Nephron (organoid): Measurements from ENCODE around the gene PKHD1.

Experiments
- H3K27ac Mint-ChIP-seq, 3 experiments: 2 replicates each; pipeline ENCODE4 v1.8.0; 2020; ENCODE audit warnings: mixed read lengths in 3 of 3, mild to moderate bottlenecking in 2 of 3, moderate library complexity in 1 of 3
- H3K27me3 Mint-ChIP-seq: 2 replicates; pipeline ENCODE4 v1.8.0; 2021; ENCODE audit warnings: low read depth, mild to moderate bottlenecking, moderate library complexity, mixed read lengths
- H3K36me3 Mint-ChIP-seq: 2 replicates; pipeline ENCODE4 v1.8.0; 2020; ENCODE audit warnings: low read depth, mixed read lengths
- H3K4me1 Mint-ChIP-seq: 2 replicates; pipeline ENCODE4 v1.8.0; 2020; ENCODE audit warnings: mixed read lengths
- H3K4me3 Mint-ChIP-seq, 3 experiments: 2 replicates each; pipeline ENCODE4 v1.8.0; 2020; ENCODE audit warnings: mild to moderate bottlenecking in 3 of 3, mixed read lengths in 3 of 3, moderate library complexity in 2 of 3
- H3K9me3 Mint-ChIP-seq: 2 replicates; pipeline ENCODE4 v1.8.0; 2020; ENCODE audit warnings: mixed read lengths
- TF ChIP-seq, protein P1 (sequence below), 3 experiments: fragments of 200-600 bp; sonication (generic); IDR thresholded peaks; one replicate each; pipeline ENCODE4 v1.5.0; 2021; ENCODE audit warnings: antibody characterized with exemption in 3 of 3; ENCODE audit not compliant: unreplicated experiment in 3 of 3

Gene PKHD1

DNA sequence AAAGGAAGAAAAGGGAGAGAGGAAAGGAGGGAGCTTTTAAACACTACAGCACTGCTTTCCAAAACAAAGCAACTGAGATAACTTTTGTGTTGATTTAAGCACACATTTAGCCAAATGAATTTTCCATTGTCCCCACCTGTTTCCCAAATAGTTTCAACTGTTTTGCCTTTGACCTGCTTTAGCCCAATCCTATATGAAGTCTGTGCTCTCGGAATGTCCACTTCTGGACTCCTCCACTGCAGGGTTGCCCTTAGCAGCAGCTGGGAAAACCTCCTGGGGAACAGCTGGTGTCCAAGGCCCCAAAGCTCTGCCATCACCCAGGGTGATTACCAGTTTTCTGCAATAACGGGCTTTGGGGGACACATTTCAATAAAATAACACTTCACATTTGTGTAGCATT is 44.9 kb upstream of the PKHD1 start:
- Mint-ChIP-seq H3K4me1 (peaks cover 56% of the 10 kb centered on the region), H3K36me3 (no peaks in the 10 kb centered on the region), H3K27ac (peak overlapping the region; percentile 29 to 88 (median 79)), H3K9me3 (no peaks in the 10 kb centered on the region), H3K27me3 (peaks cover 4% of the 10 kb centered on the region), H3K4me3 (peak overlapping the region in 2 of 3 experiments; percentile 30 to 78)
- TF ChIP-seq, protein P1, sequence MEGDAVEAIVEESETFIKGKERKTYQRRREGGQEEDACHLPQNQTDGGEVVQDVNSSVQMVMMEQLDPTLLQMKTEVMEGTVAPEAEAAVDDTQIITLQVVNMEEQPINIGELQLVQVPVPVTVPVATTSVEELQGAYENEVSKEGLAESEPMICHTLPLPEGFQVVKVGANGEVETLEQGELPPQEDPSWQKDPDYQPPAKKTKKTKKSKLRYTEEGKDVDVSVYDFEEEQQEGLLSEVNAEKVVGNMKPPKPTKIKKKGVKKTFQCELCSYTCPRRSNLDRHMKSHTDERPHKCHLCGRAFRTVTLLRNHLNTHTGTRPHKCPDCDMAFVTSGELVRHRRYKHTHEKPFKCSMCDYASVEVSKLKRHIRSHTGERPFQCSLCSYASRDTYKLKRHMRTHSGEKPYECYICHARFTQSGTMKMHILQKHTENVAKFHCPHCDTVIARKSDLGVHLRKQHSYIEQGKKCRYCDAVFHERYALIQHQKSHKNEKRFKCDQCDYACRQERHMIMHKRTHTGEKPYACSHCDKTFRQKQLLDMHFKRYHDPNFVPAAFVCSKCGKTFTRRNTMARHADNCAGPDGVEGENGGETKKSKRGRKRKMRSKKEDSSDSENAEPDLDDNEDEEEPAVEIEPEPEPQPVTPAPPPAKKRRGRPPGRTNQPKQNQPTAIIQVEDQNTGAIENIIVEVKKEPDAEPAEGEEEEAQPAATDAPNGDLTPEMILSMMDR (IDR thresholded peaks at IDR 0.05; ENCODE audit: unreplicated experiment in 3 of 3): no peak

DNA sequence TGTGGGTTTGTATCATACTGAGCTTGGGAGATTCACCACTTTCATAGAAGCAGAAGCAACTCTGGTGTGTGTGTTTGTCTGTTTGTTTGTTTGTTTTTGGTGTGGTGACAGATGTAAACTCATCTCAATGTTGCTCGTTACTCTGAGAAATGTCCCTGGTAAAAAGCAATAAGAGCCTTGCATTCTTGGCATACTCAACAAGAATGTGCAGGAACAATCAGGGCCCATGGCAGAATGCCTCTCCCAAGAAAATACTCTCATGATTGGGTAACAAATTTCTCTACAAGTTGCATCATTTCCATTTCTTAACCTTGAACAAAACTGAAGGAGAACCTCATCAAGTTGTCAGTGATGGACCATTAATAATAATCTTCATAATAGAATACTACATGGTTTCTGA is 43.0 kb upstream of the PKHD1 start:
- Mint-ChIP-seq H3K4me3 (peak overlapping the region in 1 of 3 experiments; percentile 18), H3K27ac (peak overlapping the region; percentile 2 to 65 (median 48))

DNA sequence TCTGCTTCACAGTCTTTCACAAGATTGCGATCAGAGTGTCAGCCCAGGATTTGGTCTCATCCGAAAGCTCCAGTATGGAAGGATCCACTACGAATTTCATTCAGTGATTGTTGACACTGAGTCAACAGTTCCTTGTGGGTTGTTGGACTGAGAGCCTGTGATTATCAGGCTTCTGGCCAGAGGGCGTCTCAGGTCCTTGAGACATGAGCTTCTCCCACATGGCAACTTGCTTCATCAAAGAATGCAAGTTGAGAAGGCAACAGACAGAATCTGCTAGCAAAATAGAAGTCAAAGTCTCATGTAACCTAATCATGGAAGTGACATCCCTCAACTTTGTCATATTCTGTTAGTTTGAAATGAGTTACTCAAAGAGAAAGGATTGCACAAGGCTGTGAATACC is 40.5 kb upstream of the PKHD1 start:
- Mint-ChIP-seq H3K9me3 (no peaks in the 10 kb centered on the region), H3K27ac (peak overlapping the region in 1 of 3 experiments; percentile 3), H3K4me3 (no peak overlapping the region), H3K36me3 (no peaks in the 10 kb centered on the region), H3K27me3 (peaks cover 4% of the 10 kb centered on the region), H3K4me1 (peaks cover 62% of the 10 kb centered on the region)
- TF ChIP-seq, protein P1 (IDR thresholded peaks at IDR 0.05; ENCODE audit: unreplicated experiment in 3 of 3): no peak

More for the DNA sequence above, 43.0 kb upstream of the PKHD1 start:
- no peaks in the 10 kb centered on the region for H3K9me3 Mint-ChIP-seq
- TF ChIP-seq, protein P1 (IDR thresholded peaks at IDR 0.05; ENCODE audit: unreplicated experiment in 3 of 3): no peak
- no peaks in the 10 kb centered on the region for H3K36me3 Mint-ChIP-seq
- peaks cover 4% of the 10 kb centered on the region for H3K27me3 Mint-ChIP-seq
- H3K4me1 Mint-ChIP-seq: peaks cover 61% of the 10 kb centered on the region

DNA sequence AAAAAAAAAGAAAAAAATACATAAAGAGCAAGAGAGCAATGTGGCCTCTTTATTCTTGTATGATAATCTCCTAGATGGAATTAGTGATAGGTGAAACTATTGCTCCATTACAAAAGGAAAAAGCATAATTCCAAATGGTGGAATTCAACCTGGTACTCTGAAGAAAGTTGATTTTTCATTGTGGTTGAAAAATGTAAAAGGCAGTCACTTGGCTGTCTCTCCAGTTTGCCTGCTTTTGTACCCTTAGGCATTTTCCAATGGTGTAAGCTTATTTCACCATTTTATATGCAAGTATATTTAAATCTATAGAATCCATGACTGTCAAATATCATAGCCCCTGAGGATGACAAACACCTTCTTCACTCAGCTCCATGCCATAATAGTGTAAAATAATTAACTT is 38.8 kb upstream of the PKHD1 start:
- no peaks in the 10 kb centered on the region for H3K36me3 Mint-ChIP-seq
- peak overlapping the region; percentile 67 to 98 (median 85) for H3K27ac Mint-ChIP-seq
- H3K9me3 Mint-ChIP-seq: peaks cover 4% of the 10 kb centered on the region
- H3K4me1 Mint-ChIP-seq: peaks cover 56% of the 10 kb centered on the region
- peaks cover 4% of the 10 kb centered on the region for H3K27me3 Mint-ChIP-seq
- H3K4me3 Mint-ChIP-seq: no peak overlapping the region
- TF ChIP-seq, protein P1 (IDR thresholded peaks at IDR 0.05; ENCODE audit: unreplicated experiment in 3 of 3): no peak

DNA sequence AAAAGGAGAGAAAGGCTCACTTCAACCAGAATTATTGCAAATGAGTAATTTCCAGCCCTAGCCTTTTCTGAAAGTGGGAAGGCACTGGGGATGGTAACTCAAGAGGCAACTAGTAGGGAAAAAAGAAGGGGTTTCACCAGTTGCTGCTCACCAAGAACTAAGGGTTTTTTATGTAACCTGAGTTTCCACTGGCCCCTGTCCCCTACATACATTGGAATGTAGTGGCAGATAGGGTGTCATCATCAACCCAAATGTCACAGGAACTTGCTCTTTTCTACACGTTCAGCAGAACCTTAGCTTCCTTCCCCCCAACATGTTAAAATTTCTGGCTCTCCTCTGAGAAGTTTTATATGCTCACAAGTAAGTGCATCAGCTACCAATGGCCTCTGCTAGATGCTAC is 38.2 kb upstream of the PKHD1 start:
- no peaks in the 10 kb centered on the region for H3K36me3 Mint-ChIP-seq
- TF ChIP-seq, protein P1 (IDR thresholded peaks at IDR 0.05; ENCODE audit: unreplicated experiment in 3 of 3): no peak
- peak overlapping the region; percentile 94 to 98 (median 97) for H3K27ac Mint-ChIP-seq
- H3K4me1 Mint-ChIP-seq: peaks cover 54% of the 10 kb centered on the region
- peak overlapping the region in 1 of 3 experiments; percentile 52 for H3K4me3 Mint-ChIP-seq
- H3K27me3 Mint-ChIP-seq: peaks cover 4% of the 10 kb centered on the region
- H3K9me3 Mint-ChIP-seq: peaks cover 5% of the 10 kb centered on the region

DNA sequence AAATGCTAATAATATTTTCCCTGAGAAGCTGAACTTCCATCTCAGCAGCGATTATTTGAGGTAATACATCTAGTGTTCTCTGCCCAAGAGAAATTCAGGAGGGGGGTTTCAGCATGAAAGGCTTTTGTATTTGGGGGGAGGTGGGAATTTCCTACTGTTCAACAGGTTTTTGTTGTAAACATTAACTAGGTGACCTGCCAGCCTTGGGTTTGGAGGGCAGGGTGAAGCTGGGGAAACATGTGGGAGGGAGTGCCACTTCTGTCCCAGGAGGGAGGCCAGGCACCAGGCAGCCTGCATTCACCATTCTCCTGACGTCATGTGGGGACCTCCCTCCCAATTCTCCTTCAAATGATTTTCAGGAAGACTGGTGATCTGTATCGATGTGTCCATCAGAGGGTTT is 37.7 kb upstream of the PKHD1 start:
- Mint-ChIP-seq H3K4me3 (peak overlapping the region in 2 of 3 experiments; percentile 34 to 52), H3K27me3 (peaks cover 4% of the 10 kb centered on the region), H3K9me3 (peaks cover 5% of the 10 kb centered on the region), H3K27ac (peak overlapping the region; percentile 94 to 98 (median 97)), H3K36me3 (no peaks in the 10 kb centered on the region), H3K4me1 (peaks cover 50% of the 10 kb centered on the region)
- TF ChIP-seq, protein P1 (IDR thresholded peaks at IDR 0.05; ENCODE audit: unreplicated experiment in 3 of 3): no peak
